Measurements from ENCODE around the gene CCL17. TPM values are rescaled to one million over a fixed set of nuclear protein-coding genes. Genes with fewer than 3 reads are reported as not detected.
"Not testable (repeated sequence)": the region's sequence is repeated elsewhere in the genome, so short reads cannot be mapped to it uniquely, and the experiment has no call there.

Gene CCL17
- total RNA-seq, 2 donors from 2014 or later: not detected

GRCh38 chr16:57388359-57389086, 16.0 kb upstream of the CCL17 start:
- DNase-seq (ENCODE audit: low spot score in 2 of 2) (no peak), ATAC-seq (no peak)
- Mint-ChIP-seq H3K9me3 (no peaks in the 10 kb centered on the region), H3K36me3 (no peaks in the 10 kb centered on the region), H3K27ac (no peak overlapping the region)

GRCh38 chr16:57389087-57389468, 15.5 kb upstream of the CCL17 start:
- no peak for ATAC-seq
- no peak for DNase-seq (ENCODE audit: low spot score in 2 of 2)
- H3K9me3 Mint-ChIP-seq: no peaks in the 10 kb centered on the region
- no peak overlapping the region for H3K27ac Mint-ChIP-seq
- no peaks in the 10 kb centered on the region for H3K36me3 Mint-ChIP-seq

GRCh38 chr16:57390636-57391295, 13.8 kb upstream of the CCL17 start:
- H3K9me3 Mint-ChIP-seq: no peaks in the 10 kb centered on the region
- ATAC-seq: no peak
- H3K36me3 Mint-ChIP-seq: no peaks in the 10 kb centered on the region
- DNase-seq (ENCODE audit: low spot score in 2 of 2): no peak
- H3K27ac Mint-ChIP-seq: no peak overlapping the region

DNA sequence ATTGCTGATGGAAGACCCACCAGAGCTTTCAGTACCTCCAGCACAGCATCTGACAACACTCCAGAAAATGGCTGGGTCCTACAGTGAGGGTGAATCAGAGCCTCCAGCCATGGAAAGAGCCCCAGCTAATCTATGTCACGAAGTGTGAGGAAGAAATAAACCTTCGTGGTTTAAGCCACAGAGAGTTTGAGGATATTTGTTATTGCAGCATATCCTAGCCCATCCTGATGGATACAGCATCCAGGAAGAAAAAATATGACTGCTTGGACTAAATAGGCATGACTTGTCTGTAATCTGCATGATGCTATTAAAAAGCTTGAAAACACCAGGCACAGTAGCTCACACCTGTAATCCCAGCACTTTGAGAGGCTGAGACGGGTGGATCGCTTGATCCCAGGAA, 13.3 kb upstream of the CCL17 start:
- DNase-seq (ENCODE audit: low spot score in 2 of 2) (no peak), ATAC-seq (no peak)
- no peaks in the 10 kb centered on the region for H3K9me3 Mint-ChIP-seq
- H3K36me3 Mint-ChIP-seq: no peaks in the 10 kb centered on the region
- no peak overlapping the region for H3K27ac Mint-ChIP-seq

GRCh38 chr16:57391708-57392107, 12.9 kb upstream of the CCL17 start:
- ATAC-seq (no peak), DNase-seq (ENCODE audit: low spot score in 2 of 2) (no peak)
- no peaks in the 10 kb centered on the region for H3K9me3 Mint-ChIP-seq
- H3K36me3 Mint-ChIP-seq: no peaks in the 10 kb centered on the region
- no peak overlapping the region for H3K27ac Mint-ChIP-seq

DNA sequence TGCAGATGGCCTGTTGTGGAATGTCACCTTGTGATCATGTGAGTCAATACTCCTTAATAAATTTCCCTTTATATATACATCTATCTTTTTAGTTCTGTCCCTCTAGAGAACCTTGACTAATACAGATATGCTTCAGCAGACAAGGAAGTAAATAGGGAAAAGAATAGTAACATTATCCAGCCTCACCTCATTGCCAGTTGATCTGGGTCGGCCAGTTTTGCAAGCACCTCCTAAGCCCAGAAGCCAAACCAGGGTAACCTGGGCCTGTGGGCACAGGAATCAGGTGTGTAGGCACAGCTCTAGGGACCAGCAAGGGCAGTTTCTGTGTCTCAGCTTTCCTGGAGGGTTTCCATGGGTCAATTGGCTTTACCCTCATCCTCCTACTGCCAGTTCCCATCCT, 11.9 kb upstream of the CCL17 start:
- no peak for DNase-seq (ENCODE audit: low spot score in 2 of 2)
- no peak for ATAC-seq
- H3K9me3 Mint-ChIP-seq: no peaks in the 10 kb centered on the region
- no peak overlapping the region for H3K27ac Mint-ChIP-seq
- no peaks in the 10 kb centered on the region for H3K36me3 Mint-ChIP-seq

GRCh38 chr16:57394444-57394843, 10.1 kb upstream of the CCL17 start:
- no peak for ATAC-seq
- H3K27ac Mint-ChIP-seq: no peak overlapping the region
- H3K36me3 Mint-ChIP-seq: no peaks in the 10 kb centered on the region
- no peaks in the 10 kb centered on the region for H3K9me3 Mint-ChIP-seq
- DNase-seq (ENCODE audit: low spot score in 2 of 2): no peak

DNA sequence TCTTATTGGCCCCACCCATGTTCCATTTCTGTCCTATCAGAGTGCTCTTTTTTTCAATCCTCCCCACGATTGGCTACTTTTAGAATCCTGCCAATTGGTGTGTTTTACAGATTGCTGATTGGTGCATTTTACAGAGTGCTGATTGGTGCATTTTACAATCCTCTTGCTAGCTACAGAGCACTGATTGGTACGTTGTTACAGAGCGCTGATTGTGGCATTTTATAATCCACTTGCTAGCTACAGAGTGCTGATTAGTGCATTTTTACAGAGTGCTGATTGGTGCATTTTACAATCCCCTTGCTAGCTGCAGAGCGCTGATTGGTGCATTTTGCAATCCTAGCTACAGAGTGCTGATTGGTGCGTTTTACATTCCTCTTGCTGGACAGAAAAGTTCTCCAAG, 9.5 kb upstream of the CCL17 start:
- no peaks in the 10 kb centered on the region for H3K36me3 Mint-ChIP-seq
- DNase-seq (ENCODE audit: low spot score in 2 of 2): no peak
- no peak for ATAC-seq
- H3K27ac Mint-ChIP-seq: no peak overlapping the region
- H3K9me3 Mint-ChIP-seq: no peaks in the 10 kb centered on the region

DNA sequence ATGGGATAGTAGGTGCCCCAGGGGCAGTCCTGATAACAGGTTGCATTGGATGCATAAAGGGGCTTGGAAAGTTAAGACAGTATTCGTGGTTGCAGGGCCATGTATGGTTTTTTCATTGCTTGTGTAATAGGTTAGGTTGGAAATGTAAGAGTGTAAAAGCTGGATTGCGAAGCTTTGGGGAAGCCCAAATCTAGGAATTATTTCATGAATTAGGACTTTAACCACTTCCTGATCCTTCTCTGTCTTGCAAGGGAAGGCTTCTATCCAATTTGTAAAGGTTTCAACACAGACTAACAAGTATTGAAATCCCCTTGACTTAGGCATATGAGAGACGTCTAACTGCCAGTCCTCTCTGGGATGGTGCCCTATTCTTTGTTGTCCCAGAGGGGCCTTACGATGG, 7.8 kb upstream of the CCL17 start:
- ATAC-seq (no peak), DNase-seq (ENCODE audit: low spot score in 2 of 2) (no peak)
- no peaks in the 10 kb centered on the region for H3K36me3 Mint-ChIP-seq
- H3K27ac Mint-ChIP-seq: no peak overlapping the region
- H3K9me3 Mint-ChIP-seq: no peaks in the 10 kb centered on the region

DNA sequence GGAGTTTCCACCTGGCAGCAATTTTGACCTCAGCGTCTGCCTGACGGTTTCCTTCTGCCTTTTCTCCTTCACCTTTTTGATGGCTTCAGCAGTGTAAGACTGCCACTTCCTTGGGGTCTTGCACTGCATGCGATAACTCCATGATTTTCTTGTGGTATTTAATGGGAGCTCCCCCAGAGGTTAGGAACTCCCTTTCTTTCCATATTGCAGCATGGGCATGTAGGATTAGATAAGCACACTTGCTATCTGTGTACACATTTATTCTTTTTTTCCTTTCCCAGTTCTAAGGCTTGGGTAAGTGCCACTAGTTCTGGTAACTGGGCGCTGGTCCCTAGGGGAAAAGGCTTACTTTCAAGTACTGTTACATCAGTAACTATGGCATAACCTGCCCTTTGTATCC, 7.1 kb upstream of the CCL17 start:
- not testable (repeated sequence) for H3K36me3 Mint-ChIP-seq; H3K27ac Mint-ChIP-seq; H3K9me3 Mint-ChIP-seq; DNase-seq (ENCODE audit: low spot score in 2 of 2); ATAC-seq

DNA sequence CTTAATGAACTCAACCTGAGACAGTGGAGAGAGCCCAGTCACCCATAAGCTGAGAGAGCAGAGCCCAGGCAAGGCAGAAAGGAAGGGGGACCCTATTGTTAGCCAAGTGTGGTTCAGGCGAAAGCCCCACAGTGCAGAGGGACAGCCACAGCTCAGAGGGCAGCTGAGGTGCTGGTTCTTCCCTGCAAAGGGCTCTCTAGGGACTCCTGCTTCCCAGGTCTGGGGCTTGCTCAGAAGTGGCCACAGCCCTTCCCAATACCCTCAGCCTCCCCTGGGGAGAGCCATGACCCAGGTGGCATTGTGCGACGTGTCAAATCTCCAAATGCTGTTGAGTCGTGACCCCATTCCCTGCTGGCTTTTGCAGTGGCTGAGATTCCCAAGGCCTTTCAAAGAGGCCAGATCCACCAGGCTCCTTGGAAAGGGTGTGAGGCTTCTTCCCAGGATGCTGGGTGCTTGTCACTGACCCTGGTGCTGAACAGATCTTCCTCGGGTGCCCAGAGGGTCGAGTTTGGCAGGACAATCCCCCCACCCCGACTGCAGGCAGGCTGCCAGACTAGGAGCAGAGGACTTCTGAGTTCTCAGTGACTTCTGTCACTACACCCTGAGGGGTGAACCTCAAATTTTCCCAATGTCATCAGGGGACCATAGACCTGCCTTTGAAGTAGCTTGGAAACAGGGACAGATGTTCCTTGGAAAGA, 2.5 kb upstream of the CCL17 start:
- H3K27ac Mint-ChIP-seq: no peak overlapping the region
- ATAC-seq: peak in 1 of 2 donors; percentile 30
- no peaks in the 10 kb centered on the region for H3K36me3 Mint-ChIP-seq
- H3K9me3 Mint-ChIP-seq: no peaks in the 10 kb centered on the region
- DNase-seq (ENCODE audit: low spot score in 2 of 2): no peak

DNA sequence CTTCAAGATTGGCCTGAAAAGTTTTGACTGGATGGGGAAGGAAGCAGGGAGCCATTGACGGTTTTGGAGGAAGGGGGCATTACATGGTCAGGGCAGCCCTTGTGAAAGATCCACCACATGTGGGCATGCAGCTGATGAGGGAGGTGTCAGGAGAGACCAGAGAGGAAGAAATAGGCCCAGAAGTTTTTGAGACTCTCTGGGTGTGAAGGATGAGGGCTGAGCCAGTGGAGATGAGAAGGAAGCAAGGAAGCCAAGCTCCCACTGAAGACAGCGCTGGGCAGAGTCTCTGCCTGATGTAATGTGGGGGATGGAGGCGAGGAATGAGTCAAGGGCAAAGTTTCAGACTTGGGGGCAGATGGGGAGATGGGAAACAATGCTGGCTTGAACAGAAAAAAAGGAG, 530 bp downstream of the CCL17 start:
- no peaks in the 10 kb centered on the region for H3K9me3 Mint-ChIP-seq
- no peak overlapping the region for H3K27ac Mint-ChIP-seq
- no peak for ATAC-seq
- no peaks in the 10 kb centered on the region for H3K36me3 Mint-ChIP-seq
- DNase-seq (ENCODE audit: low spot score in 2 of 2): no peak

DNA sequence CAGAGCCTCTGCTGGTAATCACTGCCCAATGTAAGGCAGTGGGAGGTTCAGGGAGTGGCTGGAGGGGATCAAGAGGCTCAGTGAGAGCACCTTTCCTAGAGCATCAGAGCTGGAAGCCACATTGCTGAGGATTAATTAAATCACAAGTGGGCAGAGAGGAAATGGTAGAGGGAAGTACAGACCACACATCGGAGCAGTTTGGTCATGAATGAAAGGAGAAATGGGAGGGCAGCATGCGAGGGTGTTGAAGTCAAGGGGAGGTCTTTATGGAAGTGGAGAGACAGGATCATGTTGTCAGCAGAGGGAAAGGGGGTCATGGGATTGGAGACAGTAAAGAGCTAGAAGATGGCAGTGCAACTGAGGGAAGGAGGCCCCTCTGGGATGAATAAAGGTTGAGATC, 2.3 kb downstream of the CCL17 start:
- no peak for ATAC-seq
- H3K9me3 Mint-ChIP-seq: no peaks in the 10 kb centered on the region
- no peaks in the 10 kb centered on the region for H3K36me3 Mint-ChIP-seq
- no peak overlapping the region for H3K27ac Mint-ChIP-seq
- no peak for DNase-seq (ENCODE audit: low spot score in 2 of 2)

GRCh38 chr16:57407521-57408353, 3.2 kb downstream of the CCL17 start:
- H3K9me3 Mint-ChIP-seq: no peaks in the 10 kb centered on the region
- ATAC-seq (no peak), DNase-seq (ENCODE audit: low spot score in 2 of 2) (no peak)
- H3K36me3 Mint-ChIP-seq: no peaks in the 10 kb centered on the region
- no peak overlapping the region for H3K27ac Mint-ChIP-seq

- Mint-ChIP-seq H3K36me3 (no peaks in the 10 kb centered on the region), H3K9me3 (no peaks in the 10 kb centered on the region), H3K27ac (peak overlapping the region in 1 of 2 donors; percentile 44)
- DNase-seq (ENCODE audit: low spot score in 2 of 2): no peak
- ATAC-seq: no peak
Observed at GRCh38 chr16:57409065-57409464, 4.5 kb downstream of the CCL17 start.

- ATAC-seq: no peak
- no peaks in the 10 kb centered on the region for H3K9me3 Mint-ChIP-seq
- no peak overlapping the region for H3K27ac Mint-ChIP-seq
- no peaks in the 10 kb centered on the region for H3K36me3 Mint-ChIP-seq
- DNase-seq (ENCODE audit: low spot score in 2 of 2): no peak
Observed at GRCh38 chr16:57409870-57410587, 5.5 kb downstream of the CCL17 start.
